Stomach (tissue), 9 donors: ENCODE results near the gene ANKRD7. TPM values are rescaled to one million over a fixed set of nuclear protein-coding genes. Genes with fewer than 3 reads are reported as not detected.
"Not testable (repeated sequence)": the region's sequence is repeated elsewhere in the genome, so short reads cannot be mapped to it uniquely, and the experiment has no call there.

Experiments used
- DNase-seq, 2 donors: peaks; one replicate each; pipeline versions ENCODE4 v3.0.0 to v3.0.0-alpha.2; 2013 to 2019
- H3K27ac ChIP-seq, 5 donors: fragments of 200-600 bp in 4 of 5; sonication (generic) in 4 of 5; one replicate each; pipeline ENCODE4 v1.5.1; 2013 to 2019; ENCODE audit warnings: mild to moderate bottlenecking in 1 of 5, moderate library complexity in 1 of 5
- H3K27me3 ChIP-seq, 3 donors: fragments of 200-600 bp; sonication (generic); one replicate each; pipeline ENCODE4 v1.5.1; 2017 to 2019; ENCODE audit warnings: mixed run types in 1 of 3
- H3K36me3 ChIP-seq, 4 donors: fragments of 200-600 bp; sonication (generic); 1 replicate in 3 of 4; 2 replicates in 1 of 4; pipeline ENCODE4 v1.5.1; 2016 to 2019
- H3K4me1 ChIP-seq, 4 donors: fragments of 200-600 bp; sonication (generic); one replicate each; pipeline ENCODE4 v1.5.1; 2016 to 2019
- H3K4me3 ChIP-seq, 4 donors: fragments of 200-600 bp; sonication (generic) in 3 of 4; one replicate each; pipeline ENCODE4 v1.5.1; 2016 to 2019; ENCODE audit warnings: mild to moderate bottlenecking in 1 of 4
- H3K9me3 ChIP-seq, 4 donors: fragments of 200-600 bp; sonication (generic); one replicate each; pipeline ENCODE4 v1.5.1; 2016 to 2019
- EP300 ChIP-seq: sonication (generic); formaldehyde crosslinking; IDR thresholded peaks from one replicate; pipeline ENCODE4 v1.6.1; 2017; ENCODE audit warnings: antibody characterized with exemption
- POLR2A ChIP-seq, 4 donors: fragments of 450-650 bp; IDR thresholded peaks; one replicate each; pipeline ENCODE4 v1.6.1; 2016; ENCODE audit warnings: antibody characterized with exemption in 4 of 4, control low read depth in 2 of 4, mild to moderate bottlenecking in 1 of 4, moderate library complexity in 1 of 4
- POLR2AphosphoS5 ChIP-seq, 3 donors: sonication (generic); formaldehyde crosslinking; IDR thresholded peaks; one replicate each; pipeline ENCODE4 v1.6.1; 2016; ENCODE audit warnings: antibody characterized with exemption in 3 of 3
- WGBS, 5 donors: extraction: QIAGEN DNeasy Blood & Tissue Kit in 3 of 5; methylation state at CpG; one replicate each; pipeline versions ENCODE4 v1.1.5 to v1.1.7; 2013 to 2018; 5-methylcytosine and 5-hydroxymethylcytosine counted together
- intact Hi-C: fragments of 100-400 bp; cut with DNase I; formaldehyde crosslinking; loops from one replicate; pipeline ENCODE4 v1.15.1; 2023; ENCODE audit warnings: low total_unique reads
- polyA plus RNA-seq, 3 donors: library from polyadenylated mRNA; stranded (reverse); fragments of 200-250 nt; gene quantifications; one replicate each; pipeline ENCODE4 v1.2.3, GENCODE V29; 2013
- total RNA-seq, 5 donors: library from RNA; depleted of rRNA; stranded (reverse); fragments of >200 nt; gene quantifications; one replicate each; pipeline versions ENCODE4 v1.1.0 to v1.2.3, GENCODE V29; 2014 to 2016
- TF ChIP-seq, protein P1 (sequence below), 7 experiments: fragments of 450-650 bp in 4 of 7; fragments of 200-600 bp in 3 of 7; sonication (generic) in 3 of 7; IDR thresholded peaks; one replicate each; pipeline ENCODE4 v1.5.1; 2016 to 2019; ENCODE audit warnings: antibody characterized with exemption in 7 of 7, control low read depth in 2 of 7, mild to moderate bottlenecking in 1 of 7
- donor health status: healthy with polysubstance abuse.
- donor health status: Bipolar disorder and iron deficiency.
- donor health status: healthy.

The ANKRD7 gene
- total and polyA plus RNA-seq, 8 donors = 1.3 to 4.2 (median 2.0) TPM; not detected in 5

DNA sequence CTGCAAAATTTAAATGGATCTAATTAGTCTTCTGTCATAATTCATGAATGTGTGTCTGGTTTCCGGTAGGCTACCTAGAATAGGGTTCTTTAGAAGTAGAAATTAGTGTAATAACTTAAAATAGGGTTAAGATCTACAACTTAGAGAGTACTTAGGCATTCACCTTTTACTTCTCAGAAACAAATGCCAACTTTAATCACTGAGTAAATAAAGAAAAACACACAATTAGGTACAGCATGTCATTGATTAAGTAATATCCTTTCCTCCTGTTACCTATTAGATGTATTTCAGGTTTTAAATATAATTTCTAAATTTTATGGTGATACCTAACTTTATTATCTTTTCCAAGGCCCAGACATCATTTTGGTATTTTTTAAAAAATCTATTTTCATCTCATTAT, 9.3 kb downstream of the ANKRD7 start:
- no peak for TF ChIP-seq EP300
- 39 to 81% (median 78%) methylated on average over 1 of the region's 1 CpG for WGBS, 5 donors

DNA sequence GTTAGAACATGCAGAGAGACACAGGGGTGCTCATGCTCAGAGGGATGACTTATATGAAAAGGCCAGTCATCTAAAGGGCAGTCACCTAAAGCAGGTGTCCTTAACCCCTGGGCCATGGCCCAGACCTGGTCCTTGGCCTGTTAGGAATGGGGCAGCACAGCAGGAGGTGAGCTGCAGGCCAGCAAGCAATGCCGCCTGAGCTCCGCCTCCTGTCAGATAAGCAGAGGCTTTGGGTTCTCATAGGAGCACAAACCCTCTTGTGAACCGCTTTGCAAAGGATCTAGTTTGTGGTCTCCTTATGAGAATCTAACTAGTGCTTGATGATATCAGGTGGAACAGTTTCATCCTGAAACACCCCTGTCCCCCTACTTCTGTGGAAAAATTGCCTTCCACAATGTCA, 14.5 kb downstream of the ANKRD7 start:
- H3K27ac ChIP-seq = no peak overlapping the region
- intact Hi-C loops = no loop called here
- no peaks in the 10 kb centered on the region for H3K4me1 ChIP-seq
- no peaks in the 10 kb centered on the region for H3K27me3 ChIP-seq
- no peak overlapping the region for H3K4me3 ChIP-seq
- H3K9me3 ChIP-seq = no peaks in the 10 kb centered on the region
- no peak for DNase-seq
- 67 to 91% (median 69%) methylated on average over 3 of the region's 3 CpGs for WGBS, 5 donors
- TF ChIP-seq EP300 (no peak), POLR2AphosphoS5 (IDR thresholded peaks at IDR 0.05) (no peak), POLR2A (IDR thresholded peaks at IDR 0.05) (no peak)
- TF ChIP-seq, protein P1, sequence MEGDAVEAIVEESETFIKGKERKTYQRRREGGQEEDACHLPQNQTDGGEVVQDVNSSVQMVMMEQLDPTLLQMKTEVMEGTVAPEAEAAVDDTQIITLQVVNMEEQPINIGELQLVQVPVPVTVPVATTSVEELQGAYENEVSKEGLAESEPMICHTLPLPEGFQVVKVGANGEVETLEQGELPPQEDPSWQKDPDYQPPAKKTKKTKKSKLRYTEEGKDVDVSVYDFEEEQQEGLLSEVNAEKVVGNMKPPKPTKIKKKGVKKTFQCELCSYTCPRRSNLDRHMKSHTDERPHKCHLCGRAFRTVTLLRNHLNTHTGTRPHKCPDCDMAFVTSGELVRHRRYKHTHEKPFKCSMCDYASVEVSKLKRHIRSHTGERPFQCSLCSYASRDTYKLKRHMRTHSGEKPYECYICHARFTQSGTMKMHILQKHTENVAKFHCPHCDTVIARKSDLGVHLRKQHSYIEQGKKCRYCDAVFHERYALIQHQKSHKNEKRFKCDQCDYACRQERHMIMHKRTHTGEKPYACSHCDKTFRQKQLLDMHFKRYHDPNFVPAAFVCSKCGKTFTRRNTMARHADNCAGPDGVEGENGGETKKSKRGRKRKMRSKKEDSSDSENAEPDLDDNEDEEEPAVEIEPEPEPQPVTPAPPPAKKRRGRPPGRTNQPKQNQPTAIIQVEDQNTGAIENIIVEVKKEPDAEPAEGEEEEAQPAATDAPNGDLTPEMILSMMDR (IDR thresholded peaks at IDR 0.05) = no peak
- H3K36me3 ChIP-seq = no peaks in the 10 kb centered on the region

More for the DNA sequence above, 9.3 kb downstream of the ANKRD7 start:
- Histone ChIP-seq H3K9me3 (no peaks in the 10 kb centered on the region), H3K27ac (no peak overlapping the region), H3K4me1 (no peaks in the 10 kb centered on the region), H3K27me3 (no peaks in the 10 kb centered on the region), H3K4me3 (no peak overlapping the region), H3K36me3 (no peaks in the 10 kb centered on the region)
- DNase-seq = no peak
- intact Hi-C loops = no loop called here

DNA sequence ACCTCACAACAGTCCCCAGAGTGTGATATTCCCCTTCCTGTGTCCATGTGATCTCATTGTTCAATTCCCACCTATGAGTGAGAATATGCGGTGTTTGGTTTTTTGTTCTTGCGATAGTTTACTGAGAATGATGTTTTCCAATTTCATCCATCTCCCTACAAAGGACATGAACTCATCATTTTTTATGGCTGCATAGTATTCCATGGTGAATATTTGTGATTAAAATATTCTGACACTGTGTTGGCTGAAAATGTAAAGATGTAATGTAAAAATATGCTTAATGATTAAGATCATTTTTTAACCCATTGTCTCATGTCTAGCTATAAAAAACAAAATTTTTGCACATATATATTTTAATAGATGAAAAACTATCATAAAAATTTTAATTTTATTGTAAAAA, 15.8 kb downstream of the ANKRD7 start:
- DNase-seq, intact Hi-C loops, H3K36me3 ChIP-seq, H3K27ac ChIP-seq, H3K27me3 ChIP-seq, H3K4me3 ChIP-seq, H3K9me3 ChIP-seq, H3K4me1 ChIP-seq: not testable (repeated sequence)
- WGBS, 5 donors = 92 to 98% (median 98%) methylated on average over 2 of the region's 2 CpGs

- intact Hi-C loops = no loop called here
- no peak for DNase-seq
- 42 to 60% (median 52%) methylated on average over 1 of the region's 1 CpG for WGBS, 5 donors
- H3K4me3 ChIP-seq = no peak overlapping the region
- no peaks in the 10 kb centered on the region for H3K4me1 ChIP-seq
- H3K27me3 ChIP-seq = no peaks in the 10 kb centered on the region
- no peaks in the 10 kb centered on the region for H3K9me3 ChIP-seq
- TF ChIP-seq POLR2A (IDR thresholded peaks at IDR 0.05) = no peak
- no peak for TF ChIP-seq POLR2AphosphoS5 (IDR thresholded peaks at IDR 0.05)
- no peak for TF ChIP-seq EP300
- TF ChIP-seq, protein P1 (IDR thresholded peaks at IDR 0.05) = no peak
- H3K27ac ChIP-seq = no peak overlapping the region
- H3K36me3 ChIP-seq = no peaks in the 10 kb centered on the region
Observed at GRCh38 chr7:118243695-118244094, 19.2 kb downstream of the ANKRD7 start.

GRCh38 chr7:118245267-118246040, 20.9 kb downstream of the ANKRD7 start:
- no peak for DNase-seq
- intact Hi-C loops = no loop called here
- WGBS, 5 donors = 29 to 42% (median 33%) methylated on average over 2 of the region's 2 CpGs
- no peaks in the 10 kb centered on the region for H3K27me3 ChIP-seq
- no peak for TF ChIP-seq POLR2A (IDR thresholded peaks at IDR 0.05)
- TF ChIP-seq, protein P1 (IDR thresholded peaks at IDR 0.05) = no peak
- TF ChIP-seq POLR2AphosphoS5 (IDR thresholded peaks at IDR 0.05) = no peak
- TF ChIP-seq EP300 = no peak
- H3K4me1 ChIP-seq = no peaks in the 10 kb centered on the region
- H3K4me3 ChIP-seq = no peak overlapping the region
- no peaks in the 10 kb centered on the region for H3K9me3 ChIP-seq
- no peak overlapping the region for H3K27ac ChIP-seq
- no peaks in the 10 kb centered on the region for H3K36me3 ChIP-seq
